WI38 (cell line): ENCODE results near the gene STX12.
A peak's percentile ranks its signal among the peaks of the same experiment; 100 is the strongest.

Source experiments
- H3K4me3 ChIP-seq: 2 replicates; pipeline ENCODE4 v1.5.1; 2011; ENCODE audit warnings: low read depth, mild to moderate bottlenecking, control low read depth, low read length
- CTCF ChIP-seq: IDR thresholded peaks from 2 replicates; pipeline ENCODE4 v1.5.1; 2012; ENCODE audit warnings: low read depth, mild to moderate bottlenecking, control low read depth, low read length

The STX12 gene

GRCh38 chr1:27772932-27773825, at the start of gene STX12:
STX12 (plus strand) TSS chr1:27773219; CDS start chr1:27773308, 89 bp downstream.
- TF ChIP-seq CTCF = no peak
- H3K4me3 ChIP-seq = peak within 1 kb of the TSS; percentile 84

DNA sequence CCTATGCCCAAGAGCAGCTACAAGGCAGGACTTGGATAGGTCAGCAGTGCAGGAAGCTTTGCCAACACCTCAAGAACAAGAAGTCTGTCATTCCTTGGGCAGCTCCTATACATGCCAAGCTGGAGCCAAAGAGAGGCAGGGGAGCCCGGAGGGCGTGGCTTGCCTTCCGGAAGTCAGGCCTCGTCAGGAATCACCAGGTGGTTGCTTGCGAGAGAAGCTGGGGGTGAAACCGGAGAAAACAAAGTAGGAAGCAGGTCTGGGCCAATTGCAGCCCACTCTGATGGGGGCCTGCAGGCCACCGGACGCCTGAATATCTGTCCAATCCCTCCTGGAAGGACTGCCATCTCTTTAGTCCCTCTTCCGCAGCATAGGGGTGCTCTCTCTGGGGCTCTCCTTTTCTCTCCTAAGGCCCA, 48.1 kb upstream of the STX12 start:
- no peak for TF ChIP-seq CTCF
- peak overlapping the region; percentile 52 for H3K4me3 ChIP-seq

DNA sequence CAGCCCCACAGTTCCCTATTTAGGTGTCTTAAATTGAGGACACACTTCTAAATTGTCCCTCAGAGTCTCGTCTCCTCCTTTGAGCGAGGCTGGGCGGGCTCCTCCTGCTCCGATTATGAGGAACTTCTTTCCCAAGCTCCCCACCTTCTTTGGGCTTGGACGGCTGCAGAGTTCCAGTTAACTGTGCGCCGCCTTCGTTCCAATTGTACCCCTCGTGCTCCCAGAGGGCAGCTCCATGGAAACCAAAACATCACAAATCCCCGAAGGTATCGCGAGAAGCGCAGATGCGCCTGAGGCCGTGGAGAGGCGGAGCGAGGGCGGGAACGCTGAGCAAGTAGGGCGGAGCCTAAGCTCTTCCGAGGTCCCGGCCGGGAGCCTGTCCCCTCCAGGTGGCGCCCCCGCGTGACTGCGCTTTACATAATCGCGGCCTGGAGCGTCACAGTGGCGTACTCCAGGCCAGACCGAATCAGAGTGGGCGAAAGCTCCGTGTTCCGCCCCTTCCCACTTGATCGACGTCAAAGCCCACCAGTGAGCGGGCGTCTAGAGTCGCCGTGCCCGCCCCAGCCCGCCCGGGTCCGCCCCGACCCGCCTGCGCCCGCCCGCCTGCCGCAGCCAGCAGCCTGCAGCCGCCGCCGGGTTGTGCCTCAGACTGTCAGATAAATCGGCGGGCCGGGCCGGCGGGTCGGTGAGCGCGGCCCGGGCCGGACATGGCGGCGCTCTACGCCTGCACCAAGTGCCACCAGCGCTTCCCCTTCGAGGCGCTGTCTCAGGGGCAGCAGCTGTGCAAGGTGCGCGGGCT, 47.4 kb upstream of the STX12 start, which contains the start of gene FAM76A:
Gene FAM76A, plus strand, starts transcription at position 588 of the 799 bp plus-strand sequence. Its CDS starts 120 bp downstream, at position 708.
- peak within 1 kb of the TSS; percentile 71 for H3K4me3 ChIP-seq
- 0 out of 2 replicates have a peak, but pooled peaks have one; percentile 16 for TF ChIP-seq CTCF

DNA sequence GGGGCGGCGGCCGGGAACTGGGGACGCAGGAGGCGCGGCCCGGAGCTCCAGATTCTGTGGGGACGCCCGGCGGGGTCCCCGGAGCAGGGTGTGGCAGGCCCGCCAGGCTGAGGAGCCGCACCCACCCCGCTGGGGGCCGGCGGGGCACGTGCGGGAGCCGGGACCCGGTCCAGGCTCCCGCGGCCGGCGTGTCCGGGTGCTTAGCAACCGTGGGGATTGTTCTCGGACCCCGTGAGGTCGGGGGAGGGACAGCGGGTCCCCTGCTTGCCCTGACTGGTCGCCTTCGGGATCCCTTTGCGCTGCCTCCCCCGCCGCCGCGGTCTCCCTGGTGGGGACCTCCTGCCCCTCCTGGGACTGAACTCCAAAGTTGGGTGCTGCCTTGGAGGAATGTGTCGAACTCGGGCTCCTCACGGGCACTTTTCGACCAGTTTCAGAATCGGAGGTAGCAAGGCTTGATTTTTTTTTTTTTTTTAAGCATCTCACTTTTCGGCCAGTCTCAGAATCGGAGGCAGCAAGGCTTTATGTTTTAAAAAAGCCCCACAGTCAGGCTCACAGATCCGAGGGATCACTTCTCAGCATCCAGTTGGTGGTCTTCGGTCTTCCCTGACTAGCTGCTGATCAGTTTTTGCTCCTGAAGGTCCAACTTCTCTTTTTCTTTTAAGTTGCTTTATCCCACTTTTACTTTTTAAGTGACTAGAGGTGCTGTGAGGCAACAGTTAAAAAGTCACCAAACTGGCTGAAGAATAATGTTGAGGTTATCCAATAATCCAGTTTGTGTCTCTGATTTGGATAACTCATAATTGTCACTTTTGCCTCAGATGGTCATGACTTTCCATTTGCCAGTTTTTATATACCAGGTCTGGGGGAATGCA, 46.6 kb upstream of the STX12 start:
- peak overlapping the region; percentile 71 for H3K4me3 ChIP-seq
- TF ChIP-seq CTCF = no peak

GRCh38 chr1:27727126-27727525, 45.9 kb upstream of the STX12 start:
- H3K4me3 ChIP-seq = peak overlapping the region; percentile 71
- TF ChIP-seq CTCF = no peak

DNA sequence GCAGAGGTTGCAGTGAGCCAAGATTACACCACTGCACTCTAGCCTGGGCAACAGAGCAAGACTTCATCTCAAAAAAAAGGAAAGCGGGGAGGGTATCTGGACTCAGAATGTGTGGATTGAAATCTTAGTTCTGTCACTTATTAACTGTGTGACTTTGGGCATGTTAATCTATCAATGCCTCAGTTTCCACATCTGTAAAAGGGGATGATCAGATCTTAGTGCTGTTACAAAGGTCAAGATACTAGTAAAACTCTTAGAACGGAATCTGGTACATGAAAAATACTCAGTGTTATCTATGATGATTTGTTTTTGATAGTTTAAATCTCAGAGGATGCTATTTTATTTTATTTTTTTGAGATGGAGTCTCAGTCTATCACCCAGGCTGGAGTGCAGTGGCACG, 36.8 kb upstream of the STX12 start:
- no peak for TF ChIP-seq CTCF
- H3K4me3 ChIP-seq = no peak overlapping the region
